HG02870 (cell line): Measurements from ENCODE around the gene WDFY4.

Experiments
- ATAC-seq: cut with Tn5 transposase; IDR thresholded peaks from one replicate; pipeline ENCODE4 v1.9.1; 2021; ENCODE audit warnings: mild to moderate bottlenecking, moderate library complexity; ENCODE audit not compliant: unreplicated experiment

WDFY4 gene

DNA sequence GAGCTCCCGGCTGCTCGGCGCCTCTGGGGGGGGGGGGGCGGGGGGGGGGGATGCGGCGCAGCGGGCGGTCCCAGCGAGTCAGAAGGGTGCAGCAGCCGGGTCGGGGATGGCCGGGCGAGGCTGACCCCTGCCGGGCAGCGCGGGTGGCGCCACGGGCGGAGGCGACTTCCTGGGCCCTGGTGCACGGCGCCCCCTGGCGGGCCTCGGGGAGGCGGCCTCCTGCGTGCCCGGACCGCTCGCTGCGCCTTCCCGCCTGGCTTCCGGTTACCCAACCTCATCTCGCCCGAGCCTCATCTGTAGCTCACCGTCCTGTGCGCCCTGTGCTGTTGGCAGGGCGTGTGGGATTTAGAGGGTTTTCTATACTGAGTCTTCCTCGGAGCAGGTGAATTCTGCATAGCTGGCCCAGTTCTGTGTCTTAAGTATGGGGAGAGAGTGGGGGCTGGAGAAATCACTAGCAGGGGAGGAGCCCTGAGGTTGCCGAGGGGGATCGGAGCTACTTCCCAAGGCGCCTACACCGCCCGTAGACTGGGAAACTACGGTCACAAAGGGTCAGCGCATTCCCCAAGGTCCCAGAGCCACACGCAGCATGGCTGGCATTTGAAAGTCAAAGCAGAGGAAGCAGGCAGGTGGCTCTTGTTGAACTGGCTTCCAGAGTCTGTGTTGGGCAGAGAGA, 28.3 kb upstream of the WDFY4 start:
- ATAC-seq, result peak; percentile 82

DNA sequence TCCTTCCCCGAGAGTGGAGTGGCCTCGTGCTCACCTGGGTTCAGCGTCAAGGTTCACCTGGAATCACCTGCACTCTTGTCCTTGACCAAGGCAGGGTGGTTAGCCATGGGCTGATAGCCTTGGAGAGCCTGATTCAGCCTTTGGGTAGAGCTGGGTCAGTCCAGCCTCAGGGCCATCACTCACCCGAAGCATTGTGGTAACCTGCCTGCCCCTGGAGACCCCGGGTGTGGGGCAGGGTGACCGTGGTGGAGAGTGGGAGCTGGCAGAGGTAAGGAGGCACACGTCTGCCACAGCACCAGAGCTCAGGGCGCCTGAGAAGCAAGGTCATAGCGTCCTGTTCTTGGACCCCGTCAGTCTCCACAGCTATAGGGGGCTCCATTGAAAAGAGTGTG, 27.8 kb upstream of the WDFY4 start:
- ATAC-seq, result no peak

DNA sequence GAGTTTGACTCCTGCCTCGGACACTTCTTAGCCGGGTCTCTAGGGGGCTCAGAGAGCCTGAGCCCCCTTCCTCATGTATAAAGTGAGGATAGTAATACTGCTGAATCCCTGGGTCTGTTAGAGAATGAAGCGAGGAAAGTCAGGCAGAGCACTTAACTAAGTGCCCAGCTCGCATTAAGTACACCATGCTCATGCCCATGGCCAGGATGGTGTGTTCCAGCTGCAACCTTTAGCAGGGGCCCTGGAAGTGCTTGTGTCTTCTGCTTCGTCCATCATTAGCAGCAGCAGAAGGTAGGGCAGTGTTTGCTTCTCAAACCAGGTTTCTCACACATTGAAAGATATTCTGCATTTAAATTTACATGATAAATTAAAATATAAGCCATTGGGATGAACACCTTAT, 27.3 kb upstream of the WDFY4 start:
- no peak for ATAC-seq

DNA sequence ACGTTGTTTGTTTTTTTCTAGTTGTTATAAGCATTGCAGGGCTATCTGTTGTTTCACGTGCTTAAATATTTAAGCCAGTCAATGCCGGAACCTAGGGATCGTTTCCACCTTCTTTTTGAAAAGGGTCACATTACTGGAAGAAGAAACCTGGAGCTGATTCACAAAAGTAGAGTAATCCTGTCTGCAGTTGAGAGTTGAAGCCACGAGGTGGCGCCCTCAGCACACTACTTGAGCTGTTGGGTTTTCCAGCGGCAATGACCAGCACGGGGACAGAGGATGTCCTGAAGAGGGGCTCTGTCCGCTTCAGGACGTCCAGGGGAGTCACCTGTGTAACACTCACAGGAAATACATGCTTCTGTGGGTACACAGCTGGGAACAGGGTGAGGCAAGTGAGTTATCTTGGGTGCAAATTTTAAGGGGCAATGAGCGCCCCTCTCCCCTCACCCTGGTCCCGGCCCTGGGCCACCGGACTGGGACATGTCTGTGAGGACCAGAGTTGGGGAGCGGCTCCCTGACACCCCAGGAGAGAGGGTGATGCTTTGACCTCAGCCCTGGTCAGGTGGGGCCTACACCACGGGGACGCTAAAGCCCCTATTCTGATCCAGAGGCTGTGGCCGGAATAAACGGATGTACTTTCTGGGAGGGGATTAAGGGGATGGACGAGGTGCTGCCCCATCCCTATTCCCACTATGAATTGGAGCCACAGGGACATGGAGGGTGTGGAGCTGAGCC, 26.3 kb upstream of the WDFY4 start:
- no peak for ATAC-seq

DNA sequence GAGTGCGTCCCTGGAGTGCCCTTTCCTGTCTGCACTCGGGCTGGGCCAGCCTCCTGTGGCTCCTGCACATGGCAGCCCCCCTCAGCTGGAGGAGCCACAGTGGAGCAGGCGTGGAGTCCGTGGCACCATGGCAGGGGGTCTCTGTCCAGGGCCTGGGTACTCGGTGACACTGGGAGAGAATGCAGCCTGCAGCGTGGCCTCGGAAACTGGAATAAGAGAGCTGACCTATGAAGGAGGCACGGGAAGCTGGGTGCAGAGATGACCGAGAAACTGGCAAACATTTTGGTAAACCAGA, 25.8 kb upstream of the WDFY4 start:
- ATAC-seq, result no peak

DNA sequence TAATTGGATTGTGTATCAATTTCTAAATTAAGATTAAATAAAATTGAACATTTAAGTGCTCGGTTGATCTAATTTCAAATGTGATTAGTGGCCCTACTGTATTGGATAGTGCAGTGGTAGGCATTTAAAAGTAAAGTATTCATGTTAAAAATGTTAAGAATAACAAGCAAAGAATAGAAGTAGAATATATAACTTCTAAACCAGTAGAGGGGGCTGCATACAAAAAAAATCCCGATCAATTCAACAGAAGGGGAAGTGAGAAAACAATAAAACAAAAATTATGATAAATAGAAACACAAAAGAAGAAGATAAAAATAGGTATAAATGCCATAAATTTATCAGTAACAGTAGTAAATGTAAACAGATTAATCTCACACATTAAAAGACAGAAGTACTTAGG, 24.9 kb upstream of the WDFY4 start:
- no peak for ATAC-seq

DNA sequence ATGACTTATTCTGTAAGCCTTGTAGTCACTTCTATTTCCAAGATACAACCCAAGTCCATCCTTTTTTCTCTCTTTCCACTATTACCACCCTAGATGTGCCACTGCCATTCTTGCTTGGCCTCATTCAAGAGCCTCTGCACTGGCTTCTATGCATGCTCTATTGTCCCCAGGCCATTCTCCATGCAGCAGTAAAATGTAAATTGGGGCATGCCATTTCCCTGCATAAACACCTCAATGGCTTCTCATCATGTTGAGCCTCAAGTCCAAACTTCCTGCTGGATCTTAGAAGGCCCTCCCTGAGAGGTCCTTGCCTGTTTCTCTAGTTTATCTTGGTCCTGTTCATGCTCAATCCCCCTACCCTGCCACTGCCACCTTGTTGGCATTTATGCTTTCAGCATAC, 23.2 kb upstream of the WDFY4 start:
- no peak for ATAC-seq

DNA sequence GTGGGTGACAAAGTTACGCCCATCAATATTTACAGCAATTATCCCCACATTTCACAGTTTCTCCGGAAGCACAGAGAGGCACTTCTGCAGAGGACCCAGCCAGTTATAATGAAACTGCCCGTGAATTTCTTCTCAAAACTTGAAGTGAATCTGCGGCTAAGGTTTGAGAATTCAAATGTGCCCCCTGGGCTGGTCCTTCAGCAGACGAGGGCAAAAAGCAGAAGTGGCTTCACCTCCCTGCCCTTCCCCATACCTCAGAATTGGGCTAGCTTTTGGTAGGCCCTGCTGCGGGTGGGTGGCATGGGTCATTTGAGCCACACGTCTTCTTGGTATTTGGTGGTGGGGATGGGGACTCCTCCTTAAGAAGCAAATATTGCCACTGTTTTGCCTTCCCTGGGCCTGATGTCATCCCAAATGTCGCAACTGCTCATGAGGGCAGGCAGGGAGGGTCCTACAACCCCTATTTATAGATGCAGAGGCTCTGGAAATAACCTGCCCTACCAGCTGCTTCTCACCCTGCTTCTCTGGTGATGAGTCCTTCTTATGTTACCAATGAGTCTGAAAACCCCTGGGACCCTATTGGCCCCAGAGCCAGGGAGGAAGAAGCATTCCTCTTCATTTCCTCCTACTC, 16.6 kb upstream of the WDFY4 start:
- peak; percentile 32 for ATAC-seq

DNA sequence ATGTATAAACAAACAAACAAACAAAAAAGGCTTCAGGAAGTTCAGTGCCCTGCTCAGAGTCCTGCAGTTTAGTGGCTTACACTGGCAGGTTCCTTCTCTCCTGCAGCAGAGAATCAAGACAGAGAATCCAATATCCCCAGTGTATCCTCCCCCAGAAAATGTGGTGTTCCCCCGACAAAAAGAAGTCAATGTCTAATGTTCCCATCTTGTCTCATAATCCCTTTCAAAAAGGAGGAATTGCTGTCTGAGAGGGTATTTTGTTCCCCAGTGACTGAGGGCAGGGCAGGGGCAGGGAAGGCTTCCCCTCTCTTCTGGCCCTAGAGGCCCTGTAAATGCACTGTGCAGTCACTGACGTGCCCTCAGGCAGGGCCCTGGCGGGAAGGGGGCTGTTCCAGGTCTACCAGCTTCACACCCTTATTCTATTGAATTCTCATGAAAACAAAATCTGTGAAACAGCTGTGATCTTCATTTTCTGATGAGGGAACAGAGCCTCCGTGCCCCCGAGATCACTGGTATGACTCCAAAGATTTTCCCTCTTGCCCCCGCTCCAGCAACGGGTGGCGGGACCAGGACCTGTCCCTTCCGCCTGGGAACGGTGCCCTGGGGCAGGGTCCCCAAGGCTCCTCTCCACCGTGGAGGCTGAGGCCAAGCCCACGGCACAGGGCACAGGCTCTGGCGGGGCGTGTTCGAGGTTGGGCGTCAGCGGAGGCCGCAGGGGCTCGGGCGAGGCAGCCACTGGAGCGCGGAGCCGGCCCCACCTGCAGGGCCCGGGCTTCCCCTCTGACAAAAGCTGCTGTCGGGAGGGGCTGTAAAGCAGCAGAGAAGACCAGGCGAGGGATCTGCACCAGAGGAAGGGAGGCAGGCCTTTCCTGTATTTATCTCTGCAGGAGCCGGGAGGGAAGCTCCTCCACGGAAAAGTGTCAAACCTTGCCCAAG, 13.4 kb upstream of the WDFY4 start:
- peak; percentile 64 for ATAC-seq

DNA sequence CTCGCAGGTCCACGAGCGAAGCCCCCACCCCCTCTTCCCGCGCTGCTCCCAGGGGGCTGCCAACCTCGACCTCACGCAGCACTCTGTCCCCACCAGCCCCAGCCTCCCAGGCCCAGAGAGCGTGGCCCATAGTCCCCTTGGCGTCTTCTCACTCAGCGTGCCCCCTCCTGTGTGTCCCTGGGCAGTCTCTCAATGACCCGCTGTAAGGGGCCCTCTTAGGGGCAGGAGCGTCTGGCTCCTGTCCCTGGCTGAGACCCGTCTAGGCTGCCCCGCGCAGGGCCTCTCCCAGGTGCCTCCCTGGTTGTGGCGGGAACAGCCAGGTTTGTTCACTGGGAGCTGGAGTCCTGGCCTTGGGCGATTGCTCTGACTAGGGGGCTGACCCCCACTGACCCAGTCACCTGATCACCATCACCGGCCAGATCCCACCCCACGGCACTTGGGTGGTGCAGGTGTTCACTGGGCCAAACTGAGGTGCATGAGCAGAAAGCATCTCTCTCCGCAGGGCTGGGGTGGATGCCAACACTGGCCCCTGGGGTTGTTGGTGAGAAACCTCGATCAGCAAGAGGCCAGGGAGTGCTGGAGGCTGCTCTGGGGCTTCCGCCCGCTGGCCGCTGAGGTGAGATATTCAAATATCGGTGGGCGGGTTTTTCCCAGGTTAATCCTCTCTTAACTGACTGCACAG, 12.6 kb upstream of the WDFY4 start:
- peak; percentile 40 for ATAC-seq

DNA sequence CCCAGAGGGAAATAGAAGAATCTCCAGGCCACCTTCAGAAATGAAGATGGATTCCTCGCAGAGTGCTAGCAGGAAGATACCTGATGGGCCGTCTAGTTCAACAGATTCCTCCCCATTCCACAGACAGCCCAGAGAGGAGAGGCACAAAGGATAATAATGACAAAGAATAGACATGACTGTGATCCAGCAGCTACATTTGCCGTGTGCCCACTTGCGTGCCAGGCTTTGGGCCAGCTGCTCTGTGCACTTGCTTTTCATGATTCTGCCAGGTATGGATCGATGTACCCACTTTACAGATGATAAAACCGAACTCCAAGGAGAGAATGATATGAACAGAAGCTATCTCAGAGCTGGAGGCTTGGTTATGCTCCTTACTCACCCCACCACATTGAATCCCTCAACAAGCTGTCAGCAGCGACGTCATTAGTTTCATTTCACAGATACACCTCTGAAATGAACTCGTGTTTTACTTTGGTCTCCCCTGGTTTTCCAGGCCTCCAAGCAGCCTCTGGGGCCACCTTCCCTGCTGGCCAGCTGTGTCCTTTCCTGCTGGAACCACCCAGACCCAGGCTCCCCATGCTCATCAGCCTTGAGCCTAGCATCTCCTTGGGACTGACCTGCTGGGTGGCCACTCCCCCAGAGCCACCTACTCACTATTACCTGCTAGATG, 11.9 kb upstream of the WDFY4 start:
- ATAC-seq, result no peak

DNA sequence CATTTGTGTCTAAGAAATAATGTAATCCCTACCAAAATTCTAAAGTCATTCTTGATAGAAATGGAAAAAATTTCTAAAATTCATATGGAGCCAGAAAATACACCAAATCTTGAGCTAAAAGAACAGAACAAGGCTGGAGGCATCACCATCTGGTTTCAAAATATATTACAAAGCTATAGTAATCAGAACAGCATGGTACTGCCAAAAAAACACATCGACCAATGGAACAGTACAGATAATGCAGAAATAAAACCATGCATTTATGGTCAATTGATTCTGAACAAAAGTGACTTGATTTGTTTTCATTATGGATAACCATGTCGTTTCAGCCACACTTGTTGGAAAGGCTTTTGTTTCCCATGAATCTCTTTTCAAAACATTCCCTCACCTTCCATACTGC, 7.0 kb upstream of the WDFY4 start:
- no peak for ATAC-seq

DNA sequence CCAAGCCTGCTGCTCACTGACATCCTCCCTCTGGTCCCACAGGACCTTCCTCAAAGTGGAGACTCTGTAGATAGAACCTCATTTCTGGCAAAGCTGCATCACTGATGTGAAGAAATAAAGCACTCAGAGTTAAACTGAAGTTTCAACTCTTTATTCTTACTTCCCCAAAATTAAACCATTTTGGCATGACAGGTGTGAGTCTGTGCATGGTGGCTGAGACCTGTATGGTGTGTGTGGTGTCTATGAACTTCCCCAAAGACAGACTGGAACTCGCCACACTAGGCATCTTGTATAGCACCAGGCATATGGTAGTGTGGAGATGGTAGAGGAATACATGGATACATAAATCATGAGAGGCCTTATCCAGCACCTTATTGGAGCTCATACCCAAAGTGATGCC, 6.6 kb upstream of the WDFY4 start:
- peak; percentile 82 for ATAC-seq

DNA sequence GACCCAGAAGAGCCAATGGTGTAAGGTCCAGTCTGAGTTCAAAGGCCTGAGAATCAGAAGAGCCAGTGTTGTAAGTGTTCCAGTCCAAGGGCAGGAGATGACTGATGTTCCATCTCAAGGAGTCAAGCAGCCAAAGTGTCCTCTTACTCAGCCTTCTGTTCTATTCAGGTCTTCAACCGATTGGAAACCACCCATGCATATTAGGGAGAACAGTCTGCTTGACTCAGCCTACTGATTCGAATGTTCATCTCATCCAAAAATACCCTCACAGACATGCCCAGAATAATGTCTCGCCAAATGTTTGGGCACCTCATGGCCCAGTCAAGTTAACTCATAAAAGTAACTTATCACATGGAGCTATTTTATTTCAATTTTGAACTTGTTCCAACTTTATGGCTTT, 2.9 kb upstream of the WDFY4 start:
- no peak for ATAC-seq

DNA sequence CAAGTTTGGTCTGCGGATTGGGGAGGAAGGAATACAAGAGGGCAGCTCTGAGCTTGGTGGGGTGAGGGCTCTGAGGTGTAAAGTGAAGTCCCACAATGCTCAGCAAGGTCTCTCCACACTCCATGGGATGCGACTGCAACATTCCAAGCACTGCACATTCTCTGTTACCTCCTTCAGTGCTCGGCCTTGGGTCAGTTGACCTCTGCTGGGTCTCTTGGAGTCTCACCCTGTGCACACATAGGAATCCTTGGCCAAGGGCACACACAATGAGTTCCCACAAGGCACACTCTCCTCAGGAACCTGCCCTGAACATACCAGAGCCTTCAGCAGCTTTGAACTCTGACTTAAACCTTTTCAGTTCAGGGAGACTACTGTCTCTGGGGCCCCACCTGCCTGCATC, 2.4 kb upstream of the WDFY4 start:
- ATAC-seq, result no peak

DNA sequence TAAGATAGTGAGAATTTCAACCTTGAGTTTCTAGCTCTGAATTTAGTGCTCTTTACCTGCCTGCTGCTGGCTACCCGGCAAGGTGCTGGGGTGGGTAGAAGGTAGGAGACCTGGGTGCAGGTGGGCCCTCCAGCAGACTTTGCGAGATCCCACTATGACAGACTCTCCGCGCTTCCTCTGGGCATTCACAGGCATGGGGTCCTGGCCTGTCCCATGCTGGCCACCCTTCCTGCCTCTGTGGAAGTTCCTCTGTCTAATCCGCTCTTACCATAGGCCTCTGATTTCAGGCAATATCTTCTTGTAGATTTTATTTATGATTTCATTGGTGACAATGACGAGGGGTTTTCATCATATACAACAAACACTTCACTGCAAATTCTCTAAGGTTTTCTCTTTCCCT, 1.2 kb upstream of the WDFY4 start:
- no peak for ATAC-seq

DNA sequence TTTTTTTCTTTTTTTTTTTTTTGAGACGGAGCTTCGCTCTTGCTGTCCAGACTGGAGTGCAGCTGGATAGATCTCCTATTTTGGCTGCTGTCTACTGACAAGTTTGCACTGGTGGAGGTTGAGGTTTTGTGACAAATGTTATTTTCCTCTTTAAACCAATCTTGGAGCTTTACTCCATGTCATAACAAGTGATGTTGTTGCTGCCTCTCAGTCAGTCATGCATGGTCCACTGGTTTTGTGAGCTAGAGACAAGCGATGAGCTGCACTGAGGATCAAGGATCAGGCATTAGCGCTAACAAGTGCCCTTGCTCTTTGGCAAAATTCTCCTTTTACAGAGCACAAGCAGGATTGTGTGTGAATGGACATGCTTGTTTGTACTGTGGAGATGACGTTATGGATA, 805 bp upstream of the WDFY4 start:
- ATAC-seq, result no peak

DNA sequence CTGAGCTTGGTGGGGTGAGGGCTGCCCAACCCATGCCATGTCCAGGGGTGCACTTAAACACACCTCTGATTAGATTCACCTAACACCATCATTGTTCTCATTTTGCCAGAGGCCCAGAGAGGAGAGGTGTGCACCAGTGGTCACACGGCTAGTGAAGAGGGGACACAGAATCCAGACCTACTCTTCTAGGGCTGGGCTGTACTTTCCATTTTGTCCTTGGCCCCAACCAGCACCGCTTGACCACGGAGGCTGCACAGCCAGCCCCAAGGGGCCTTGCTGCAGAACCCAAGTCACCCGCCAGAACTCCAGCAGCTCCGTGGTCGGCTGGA, 246 bp upstream of the WDFY4 start:
- no peak for ATAC-seq

DNA sequence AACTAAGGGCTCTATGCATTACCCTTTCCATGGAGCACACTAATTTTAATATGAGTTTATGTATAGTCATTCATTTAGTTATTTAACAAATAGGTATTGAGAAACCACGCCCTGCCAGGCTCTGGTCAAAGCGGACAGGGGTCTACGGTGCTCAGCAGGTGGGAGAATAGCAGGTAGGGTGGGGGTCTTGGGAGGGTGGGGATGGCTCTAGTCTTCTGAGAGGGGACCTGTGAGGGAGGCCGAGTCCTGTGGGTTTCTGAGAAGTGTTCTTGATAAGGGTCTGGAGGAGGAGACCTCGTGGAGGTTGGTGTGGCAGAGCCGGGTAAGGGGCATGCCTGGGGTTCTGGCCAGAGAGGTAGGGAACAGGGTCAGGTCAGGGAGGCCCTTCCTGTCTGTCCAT, 1.1 kb downstream of the WDFY4 start:
- ATAC-seq, result no peak

DNA sequence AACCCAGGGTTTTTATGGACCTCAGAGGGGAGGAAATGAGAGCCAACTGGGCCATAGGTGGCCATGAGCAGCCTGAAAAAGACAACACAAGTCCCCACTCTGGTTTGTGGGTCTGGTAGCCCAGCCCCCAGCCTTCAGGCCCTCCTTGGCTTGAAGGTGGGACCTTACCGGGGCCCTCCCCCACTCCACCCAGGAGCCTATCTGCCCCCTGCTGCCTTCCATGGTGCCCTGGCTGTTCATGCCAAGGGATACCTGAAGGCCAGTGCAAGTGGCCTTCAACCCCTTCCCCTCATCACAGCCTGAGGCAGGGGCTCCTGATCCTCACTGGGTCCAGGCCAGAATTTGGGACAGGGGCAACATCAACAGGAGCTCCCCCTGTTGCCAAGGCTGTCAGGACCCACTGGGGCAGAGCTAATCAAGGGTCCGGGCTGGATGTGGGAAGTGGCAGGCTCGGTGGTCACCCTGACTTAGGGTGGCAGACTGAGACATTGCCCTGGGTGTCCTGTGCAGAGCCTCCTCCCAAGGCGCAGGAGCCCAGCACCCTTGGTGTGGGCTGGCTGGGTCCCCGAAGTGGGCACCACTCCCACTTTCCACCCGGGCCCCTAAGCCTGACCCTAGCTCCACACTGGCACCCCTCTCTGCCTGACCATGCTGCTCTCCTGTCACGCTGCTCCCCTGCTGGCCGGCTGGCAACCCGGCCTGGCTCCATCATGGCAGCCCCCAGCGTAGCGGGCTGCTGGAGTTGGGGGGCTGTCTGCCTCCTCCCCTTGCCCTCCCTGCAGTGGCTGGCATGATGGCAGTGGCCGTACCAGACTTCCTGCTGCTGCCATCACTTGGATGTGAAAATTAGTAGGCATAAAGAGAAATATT, 6.4 kb downstream of the WDFY4 start:
- ATAC-seq, result no peak
